Stimulated activated CD8-positive, alpha-beta memory T cell treated with anti-CD3 and anti-CD28 coated beads, Interleukin-15, amount 100 ng/mL, for 24 hours (primary cell): Measurements from ENCODE around the gene HIGD1C.
"Not testable (repeated sequence)": the region's sequence is repeated elsewhere in the genome, so short reads cannot be mapped to it uniquely, and the experiment has no call there.

Source experiments
- DNase-seq: peaks from one replicate; pipeline ENCODE4 v3.0.0-alpha.2; 2020; ENCODE audit warnings: low read depth

HIGD1C gene

DNA sequence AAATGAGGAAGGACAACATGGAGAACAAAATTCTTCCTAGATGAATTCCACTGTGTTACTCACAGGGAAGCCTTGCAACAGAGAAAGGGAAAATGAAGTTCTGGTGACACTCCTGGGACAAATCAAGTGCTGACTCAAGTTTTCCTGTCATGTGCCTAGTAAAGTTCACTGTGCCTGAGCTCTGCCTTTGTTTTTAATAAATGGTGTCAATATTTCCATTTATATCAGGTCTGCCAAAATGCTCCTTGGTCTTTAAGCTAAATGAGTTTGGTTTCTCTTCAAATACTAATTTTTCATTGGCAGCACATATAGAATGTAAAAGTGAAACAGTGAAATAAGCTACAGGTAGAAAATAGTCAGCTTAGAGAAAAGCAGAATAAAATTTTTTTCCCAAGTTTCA lies 33.0 kb downstream of the HIGD1C start:
- no peak for DNase-seq

DNA sequence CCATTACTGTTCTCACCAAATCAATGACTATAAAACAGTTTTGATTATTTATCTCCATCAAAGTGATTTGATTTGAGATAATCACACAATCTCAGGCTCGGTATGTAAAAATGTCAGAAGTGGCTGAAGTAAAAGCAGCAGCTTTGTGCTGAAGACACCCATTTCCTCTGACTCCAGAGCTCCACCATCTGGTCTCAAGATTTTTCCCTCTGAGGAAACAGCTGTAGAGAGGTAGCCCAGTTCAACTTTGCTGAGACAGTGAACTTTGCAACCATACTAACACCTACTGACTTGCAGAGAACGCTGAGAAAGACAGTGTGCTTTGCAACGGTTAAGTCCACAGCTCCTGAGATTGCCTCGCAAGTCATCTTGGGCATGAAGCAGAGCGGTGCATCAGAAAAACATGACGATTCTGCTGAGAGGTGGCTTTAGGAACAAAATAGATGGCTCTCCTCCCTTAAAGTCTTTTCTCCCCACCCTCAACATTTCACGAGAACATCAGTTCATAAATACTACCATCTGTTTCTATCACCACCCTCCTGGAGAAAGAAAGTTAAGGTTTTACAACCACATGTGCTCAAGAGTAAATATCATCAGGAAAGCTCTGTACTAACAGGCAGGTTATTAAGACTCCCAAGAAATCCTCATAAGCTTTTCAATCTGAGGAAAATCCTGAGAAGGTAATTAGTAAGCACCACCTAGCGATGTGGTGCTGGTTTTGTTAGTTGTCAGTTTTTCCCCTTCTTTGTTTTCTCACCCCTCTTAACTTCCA lies 34.8 kb downstream of the HIGD1C start:
- DNase-seq, result no peak

DNA sequence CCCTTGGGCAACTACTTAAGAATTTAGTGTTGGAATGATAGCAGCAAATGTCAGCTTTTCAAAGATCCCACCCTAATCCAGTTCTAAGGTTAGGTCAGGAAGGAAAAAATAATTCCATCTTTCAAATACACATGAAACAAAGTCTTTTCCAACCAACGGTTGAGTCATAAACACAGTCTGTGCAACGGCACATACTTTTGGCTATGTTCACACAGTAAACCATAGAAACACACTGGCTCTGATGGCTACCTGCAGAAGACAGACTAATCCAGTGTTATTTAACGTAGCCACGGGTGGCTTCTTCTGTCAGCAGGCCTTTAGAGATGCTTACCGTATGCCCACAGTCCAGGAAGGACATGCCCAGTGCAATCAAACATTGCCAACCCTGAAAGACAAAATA lies 35.7 kb downstream of the HIGD1C start:
- DNase-seq, result no peak

DNA sequence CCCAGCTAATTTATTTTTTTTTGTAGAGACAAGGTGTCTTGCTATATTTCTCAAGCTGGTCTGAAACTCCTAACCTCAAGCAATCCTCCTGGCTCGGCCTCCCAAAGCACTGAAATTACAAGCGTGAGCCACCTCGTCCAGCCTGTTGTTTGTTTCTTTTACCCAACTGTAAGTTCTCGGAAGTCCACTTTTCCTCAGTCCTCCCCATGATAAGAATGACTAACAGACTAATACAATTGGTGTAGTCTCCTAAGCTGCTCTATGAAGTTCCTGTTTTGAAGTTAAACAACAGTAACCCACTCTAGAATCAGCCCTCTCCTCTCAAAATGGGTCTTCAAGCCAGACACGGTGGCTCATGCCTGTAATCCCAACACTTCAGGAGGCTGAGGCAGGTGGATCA lies 36.5 kb downstream of the HIGD1C start:
- no peak for DNase-seq

DNA sequence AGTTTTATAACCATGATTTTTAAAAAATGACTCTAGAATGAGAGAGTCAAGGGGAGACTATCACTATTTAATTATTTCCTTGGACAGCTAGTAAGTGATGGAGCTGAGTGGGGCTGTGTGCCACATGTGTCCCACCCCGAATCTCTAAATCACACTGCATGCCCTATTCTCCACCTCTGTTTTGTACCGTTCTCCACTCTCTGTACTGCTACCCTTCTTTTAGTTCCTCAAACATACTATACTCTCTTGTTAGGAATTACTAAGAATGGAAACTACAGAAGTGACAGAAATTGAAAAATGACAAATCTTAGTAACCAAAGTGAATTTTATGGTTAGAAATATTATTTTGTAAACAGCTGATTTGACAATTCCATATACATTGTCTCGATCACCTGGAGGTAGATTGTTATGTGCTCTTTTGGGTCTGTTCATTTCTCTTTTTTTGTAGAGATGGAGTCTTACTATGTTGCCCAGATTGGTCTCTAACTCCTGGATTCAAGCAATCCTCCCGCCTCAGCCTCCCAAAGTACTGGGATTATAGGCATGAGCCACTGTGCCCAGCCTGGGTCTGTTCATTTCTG lies 37.9 kb downstream of the HIGD1C start:
- DNase-seq, result no peak

DNA sequence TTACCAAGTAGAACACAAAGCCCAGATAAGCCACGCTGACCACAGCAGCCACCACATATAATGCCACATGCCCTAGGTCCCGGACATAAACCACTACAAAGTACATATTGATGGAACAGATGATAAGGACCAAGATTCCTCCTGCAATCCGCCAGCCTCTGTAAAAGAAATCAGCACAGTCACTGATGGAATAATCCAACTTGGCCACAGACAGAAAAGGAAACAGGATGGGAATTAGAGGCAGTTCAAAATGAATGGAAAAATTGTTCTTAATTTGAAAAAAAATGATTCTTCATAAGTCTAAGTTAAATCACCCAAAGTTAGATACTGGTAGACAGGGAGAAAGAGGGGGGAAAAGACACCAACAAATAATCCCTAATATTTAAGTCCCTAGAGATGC lies 38.4 kb downstream of the HIGD1C start:
- no peak for DNase-seq

DNA sequence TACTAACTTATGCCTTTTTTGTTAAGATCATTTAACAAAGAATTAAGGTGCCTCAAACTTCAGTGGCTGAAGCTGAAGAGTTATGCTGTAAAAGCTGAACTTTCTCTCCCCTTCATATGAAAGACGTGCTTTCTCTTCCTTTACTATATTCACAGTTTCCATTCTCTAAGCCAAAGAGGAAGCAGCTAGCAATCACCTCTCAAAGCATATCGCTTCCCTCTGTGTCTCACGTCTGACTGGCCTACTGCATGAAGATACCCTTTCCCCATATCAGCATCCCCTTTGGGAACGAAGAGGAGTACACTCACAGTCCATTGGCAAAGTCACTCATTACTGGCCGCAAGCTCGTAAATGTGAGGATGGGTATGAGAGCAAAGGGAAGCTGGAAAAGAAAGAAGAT lies 38.9 kb downstream of the HIGD1C start:
- no peak for DNase-seq

DNA sequence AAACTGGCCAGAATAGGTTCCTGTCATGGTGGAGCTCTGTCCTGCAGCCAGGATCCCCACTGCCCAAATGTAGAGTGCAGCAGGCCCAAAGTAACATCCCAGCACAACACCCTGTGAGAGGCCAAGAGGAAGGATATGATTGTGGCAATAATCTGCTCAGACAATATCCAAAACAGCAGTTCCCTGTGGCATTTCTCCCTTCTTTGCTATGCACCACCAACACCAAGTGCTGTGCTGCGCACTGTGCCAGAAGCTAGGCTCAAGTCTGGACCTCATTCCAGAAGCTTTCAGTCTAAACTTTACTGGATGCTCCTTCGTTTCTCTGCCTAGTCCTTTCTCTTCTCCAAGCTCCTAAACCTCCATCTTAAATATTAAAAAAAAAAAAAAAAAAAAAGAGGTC lies 40.5 kb downstream of the HIGD1C start:
- no peak for DNase-seq

DNA sequence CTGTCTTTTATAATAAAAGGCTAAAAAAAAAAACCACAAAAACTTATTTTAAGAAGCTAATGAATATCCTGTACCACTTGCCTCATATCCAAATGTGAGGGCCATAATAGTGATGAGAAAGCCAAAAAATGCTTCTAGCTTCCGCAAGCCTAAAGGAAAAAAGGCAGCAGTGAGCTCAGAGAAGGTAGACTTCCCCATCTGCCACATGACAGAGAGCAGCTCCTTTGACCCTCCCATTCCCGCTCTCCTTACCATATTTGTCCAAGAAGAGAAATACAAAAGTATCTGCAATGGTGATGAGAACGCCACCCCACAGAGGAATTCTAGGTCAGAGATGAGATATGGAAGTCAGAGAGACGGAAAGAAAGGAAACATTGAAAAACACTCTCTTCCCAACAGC lies 46.7 kb downstream of the HIGD1C start:
- DNase-seq, result no peak

DNA sequence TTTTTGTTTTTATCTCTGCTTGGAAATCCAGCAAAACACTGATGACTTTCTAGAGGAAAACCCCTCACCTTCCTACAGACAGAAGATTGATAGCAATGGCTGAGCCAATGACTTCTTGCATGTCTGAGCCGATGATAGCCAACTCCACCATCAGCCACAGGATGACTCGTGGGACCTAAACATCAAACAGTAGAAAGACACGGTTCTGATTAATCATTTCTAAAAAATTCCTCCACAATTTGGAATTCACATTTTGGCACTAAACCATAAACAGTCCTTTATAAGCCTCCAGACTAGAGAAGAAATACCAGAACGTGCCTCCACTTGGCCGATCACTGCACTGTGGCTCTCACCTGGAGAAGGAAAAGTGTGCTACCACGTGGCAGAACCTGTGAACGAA lies 47.9 kb downstream of the HIGD1C start:
- no peak for DNase-seq

DNA sequence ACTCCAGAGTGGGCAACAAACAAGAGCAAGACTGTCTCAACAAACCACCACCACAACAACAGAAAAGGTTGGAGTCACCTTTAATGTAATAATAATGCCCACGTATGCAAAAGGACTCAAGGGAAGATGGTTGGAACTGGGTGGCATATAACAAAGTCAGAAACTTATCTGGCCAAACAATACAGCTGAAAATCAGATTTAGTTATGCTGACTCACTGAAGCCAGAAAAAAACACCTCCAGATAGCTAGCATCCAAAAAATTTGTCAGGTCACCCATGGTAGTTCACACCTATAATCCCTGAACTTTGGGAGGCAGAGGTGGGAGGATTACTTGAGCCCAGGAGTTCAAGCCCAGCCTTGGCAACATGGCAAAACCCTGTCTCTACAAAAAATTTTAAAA lies 49.5 kb downstream of the HIGD1C start:
- no peak for DNase-seq

DNA sequence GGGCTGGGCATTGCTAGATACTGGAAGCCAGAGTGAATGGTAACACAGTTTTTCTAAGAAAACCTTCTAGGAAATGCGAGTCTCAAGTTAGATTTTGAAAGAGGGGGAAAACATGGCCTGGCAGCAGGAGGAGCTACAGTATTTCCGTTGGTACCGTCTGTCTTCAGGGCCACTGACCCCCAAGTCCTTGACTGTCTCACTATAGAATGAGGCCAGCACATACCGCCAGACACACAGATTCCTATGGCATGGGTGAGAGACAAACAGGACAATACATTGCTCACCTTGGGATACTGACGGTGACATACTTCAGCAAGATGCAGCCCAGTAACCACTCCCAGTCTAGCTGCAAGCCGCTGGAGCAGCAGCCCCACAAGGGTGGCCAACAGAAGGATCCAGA lies 52.2 kb downstream of the HIGD1C start:
- no peak for DNase-seq

DNA sequence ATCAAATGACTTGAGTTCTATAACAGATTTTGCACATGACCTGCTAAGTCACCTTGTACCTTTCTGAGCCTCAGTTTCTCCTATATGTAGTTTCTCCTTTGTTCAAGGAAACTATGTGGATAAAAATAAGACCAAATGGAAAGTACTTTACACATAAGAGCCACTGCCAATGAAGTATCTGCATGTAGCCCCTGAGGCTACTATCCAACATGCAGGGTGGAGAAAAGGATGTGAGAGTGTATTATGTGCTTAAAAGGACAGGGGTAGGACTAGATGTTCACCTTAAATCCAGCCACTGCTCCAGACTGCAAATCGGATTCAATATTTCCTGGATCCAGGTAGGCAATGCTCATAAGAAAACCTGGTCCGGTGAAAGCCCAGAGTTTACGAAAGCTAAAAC lies 52.7 kb downstream of the HIGD1C start:
- no peak for DNase-seq

DNA sequence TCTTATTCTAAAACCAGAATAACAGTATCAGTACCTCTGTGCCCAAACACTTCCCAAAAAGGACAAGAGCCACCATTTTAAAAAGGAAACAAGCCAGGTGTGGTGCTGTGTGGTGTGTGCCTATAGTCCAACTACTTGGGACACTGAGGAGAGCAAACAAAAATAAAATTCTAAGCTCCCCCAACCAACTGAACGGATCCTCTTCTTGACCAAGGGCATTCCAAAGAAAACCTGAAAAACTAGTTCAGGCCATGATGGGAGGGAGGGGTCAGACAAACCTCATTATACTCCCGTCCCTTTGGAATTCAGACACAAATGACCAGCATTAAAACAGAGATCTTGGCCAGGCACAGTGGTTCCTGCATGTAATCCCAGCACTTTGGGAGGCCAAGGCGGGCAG lies 53.3 kb downstream of the HIGD1C start:
- DNase-seq, result no peak

DNA sequence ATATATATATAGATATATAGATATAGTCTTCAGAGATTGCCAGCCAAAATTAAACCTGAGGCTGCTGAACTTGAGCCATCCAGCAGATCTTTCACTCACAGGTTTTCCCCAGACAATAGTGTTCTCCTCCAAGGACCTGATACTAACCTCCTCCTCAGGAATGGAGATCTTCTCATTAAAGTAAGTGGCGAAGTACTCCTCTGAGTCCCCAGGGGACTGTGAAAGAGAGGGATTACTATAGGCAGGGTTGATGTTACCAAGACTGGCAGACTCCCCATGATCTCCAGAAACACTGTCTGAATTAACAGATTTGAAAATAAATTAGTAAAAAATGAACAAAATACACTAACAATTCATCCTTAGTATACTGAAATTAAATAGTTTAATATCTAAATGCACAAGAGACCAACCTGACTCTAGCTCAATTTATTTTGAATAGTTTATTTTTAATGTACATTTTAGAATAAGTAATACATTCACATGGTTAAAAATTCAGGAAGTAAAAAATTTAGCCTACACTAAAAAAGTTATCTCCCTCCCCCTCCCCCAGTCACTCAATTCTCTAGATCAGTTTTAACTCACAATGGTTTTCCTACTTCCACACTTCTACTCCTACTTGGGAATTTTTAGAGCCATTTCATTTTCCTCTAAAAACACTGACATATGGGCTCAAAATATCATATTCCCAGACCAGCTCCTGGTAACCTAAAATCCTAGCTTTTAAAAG lies 56.1 kb downstream of the HIGD1C start:
- DNase-seq, result no peak

DNA sequence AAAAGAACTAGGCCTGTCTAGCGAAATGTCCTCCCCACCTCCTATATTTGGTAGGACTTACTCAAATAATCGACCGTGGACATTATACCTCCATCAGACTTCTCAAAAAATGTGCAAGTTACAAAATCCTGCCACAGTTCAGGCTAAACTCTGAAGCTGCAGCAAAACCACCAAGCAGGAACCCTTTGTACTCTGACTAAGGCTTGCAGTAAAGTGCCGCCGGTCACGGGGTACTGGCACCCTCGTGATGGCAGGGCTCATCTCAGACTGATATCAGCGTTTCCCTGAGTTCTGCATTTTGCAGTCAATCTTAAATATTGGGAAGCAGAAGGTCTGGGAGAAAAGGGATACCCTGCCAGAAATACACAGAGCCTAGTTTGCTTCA lies 56.7 kb downstream of the HIGD1C start:
- DNase-seq, result no peak

DNA sequence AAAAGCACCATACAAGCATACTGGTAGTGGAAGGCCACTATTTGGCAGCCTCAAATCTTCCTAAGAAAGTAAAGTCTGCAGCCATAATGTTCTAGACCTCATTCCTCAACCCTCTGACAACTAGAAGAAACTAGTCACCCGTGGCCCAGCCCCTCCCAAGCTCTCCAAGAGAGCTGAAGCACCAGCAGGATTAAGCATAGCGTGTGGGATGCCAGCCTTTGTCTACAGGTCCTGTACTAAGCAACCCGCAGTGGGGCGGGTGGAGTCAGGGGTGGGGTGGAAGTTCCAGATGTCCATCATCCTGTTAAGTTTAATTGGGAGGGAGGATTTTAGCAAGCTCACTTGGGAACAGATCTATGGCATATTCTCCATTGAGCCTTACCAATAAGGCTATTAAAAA lies 59.6 kb downstream of the HIGD1C start:
- DNase-seq, result no peak

DNA sequence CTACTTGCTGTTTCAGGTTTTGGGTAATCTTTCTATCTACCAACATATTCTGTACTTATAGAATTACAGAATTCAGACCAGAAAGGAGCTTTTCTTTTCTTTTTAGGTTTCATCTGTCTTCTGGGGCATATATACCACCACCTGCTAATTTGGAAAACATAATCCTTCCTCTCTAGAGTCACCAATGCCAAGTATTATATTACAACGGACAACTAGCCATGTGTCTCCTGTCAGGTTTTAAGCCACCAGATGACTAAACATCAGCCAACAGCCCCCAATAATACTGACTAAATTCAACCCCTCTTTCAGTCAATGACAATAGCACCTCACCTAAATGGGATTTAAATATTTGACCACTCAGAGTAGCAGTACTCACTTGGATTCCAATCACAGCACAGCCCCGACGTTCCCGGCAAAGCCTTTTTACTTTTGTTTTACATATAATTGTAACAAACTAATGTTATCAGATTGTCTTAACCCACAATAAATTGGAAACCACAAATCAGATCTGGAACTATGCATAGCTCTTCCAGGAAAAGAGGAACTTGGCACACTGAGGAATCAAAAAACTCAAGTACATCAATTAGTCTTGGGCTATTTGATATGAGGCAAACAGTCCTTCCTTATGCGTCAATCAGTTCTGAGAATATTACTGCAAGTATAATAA lies 60.4 kb downstream of the HIGD1C start:
- DNase-seq, result no peak

DNA sequence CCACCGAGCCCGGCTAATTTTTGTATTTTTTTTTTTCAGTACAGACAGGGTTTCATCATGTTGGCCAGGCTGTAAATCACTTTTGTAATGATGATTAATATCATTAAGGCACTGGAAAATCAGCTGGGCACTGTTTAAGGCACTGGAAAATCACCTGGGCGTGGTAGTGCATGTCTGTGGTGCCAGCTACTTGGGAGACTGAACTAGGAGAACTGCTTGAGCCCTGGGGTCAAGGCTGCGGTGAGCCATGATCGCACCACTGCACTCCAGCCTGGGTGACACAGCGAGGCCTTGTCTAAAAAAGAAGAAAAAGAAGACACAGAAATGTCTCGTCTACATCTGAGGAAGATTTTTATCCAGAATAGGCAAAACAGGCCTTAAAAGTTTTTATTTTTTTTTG lies 61.1 kb downstream of the HIGD1C start:
- DNase-seq, result no peak

DNA sequence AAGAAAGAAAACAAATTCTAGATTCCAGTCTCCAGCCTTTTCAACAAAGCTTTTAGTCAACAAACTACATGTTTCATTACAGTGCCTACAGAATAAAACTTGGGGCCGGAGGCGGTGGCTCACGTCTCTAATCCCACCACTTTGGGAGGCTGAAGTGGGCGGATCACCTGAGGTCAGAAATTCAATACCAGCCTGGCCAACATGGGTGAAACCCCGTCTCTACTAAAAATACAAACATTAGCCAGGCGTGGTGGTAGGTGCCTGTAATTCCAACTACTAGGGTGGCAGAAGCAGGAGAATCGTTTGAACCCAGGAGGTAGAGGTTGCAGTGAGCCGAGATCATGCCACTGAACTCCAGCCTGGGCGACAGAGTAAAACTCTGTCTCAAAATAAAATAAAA lies 62.1 kb downstream of the HIGD1C start:
- not testable (repeated sequence) for DNase-seq

DNA sequence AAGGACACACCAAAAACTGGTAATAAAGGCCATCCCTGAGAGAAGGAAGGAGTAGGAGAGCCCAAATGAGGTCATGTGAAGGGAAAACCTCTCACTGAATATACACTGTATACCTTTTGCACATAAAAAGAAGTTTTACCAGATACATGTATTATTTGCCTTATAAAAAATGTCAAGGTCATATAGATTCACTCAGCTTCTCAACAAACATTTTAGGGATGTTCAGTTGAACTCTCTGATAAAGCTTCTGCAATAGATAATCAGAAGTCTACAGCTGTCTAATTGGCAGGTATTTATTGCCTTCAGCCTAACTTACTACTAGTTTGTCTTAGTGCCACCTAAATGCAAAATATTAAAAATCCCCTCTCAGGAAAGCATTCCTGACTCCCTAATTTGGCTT lies 65.1 kb downstream of the HIGD1C start:
- no peak for DNase-seq

DNA sequence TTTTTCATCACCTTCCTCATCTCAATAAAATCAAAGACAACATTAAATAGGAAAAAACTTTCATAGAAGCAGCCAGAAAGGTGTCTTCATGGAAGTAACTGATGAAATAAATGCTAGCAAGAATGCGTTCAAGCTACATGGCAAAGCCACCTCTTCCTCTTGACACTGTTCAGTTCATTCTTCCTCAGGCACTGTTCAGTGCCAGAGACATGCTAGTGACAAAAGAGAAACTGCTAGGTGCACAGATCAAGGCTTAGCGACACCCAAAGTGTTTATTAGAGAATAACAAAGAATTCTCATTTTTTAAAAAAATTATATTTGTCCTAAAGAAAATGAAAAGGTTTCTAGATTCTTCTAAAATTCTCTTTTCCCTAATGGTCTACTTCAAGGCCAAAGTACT lies 66.6 kb downstream of the HIGD1C start:
- no peak for DNase-seq

DNA sequence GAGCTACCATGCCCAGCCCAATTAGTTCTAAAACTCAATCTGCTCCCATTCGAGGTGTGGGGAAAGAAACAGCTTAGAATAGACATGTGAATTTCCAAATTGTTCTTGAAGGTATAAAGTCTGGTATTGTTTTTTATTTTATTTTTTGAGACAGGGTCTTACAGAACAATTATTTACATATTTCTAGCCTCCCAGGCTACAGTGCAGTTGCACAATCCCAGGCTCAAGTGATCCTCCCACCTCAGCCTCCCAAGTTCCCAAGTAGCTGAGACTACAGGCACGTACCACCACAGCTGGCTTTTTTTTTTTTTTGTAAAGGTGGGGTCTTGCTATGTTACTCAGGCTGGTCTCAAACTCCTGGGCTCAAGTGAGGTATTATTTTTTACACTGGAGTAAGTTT lies 67.6 kb downstream of the HIGD1C start:
- DNase-seq, result no peak
